IgD-negative memory B cell (primary cell): ENCODE measurements around the gene KCNK3. TPM values are rescaled to one million over a fixed set of nuclear protein-coding genes. Genes with fewer than 3 reads are reported as not detected.

Source experiments
- H3K27ac Mint-ChIP-seq, 3 donors: one replicate each; pipeline ENCODE4 v1.8.0; 2020 to 2022; ENCODE audit warnings: mild to moderate bottlenecking in 3 of 3, mixed read lengths in 3 of 3, moderate library complexity in 1 of 3
- H3K27me3 Mint-ChIP-seq: one replicate; pipeline ENCODE4 v1.8.0; 2021; ENCODE audit warnings: mixed read lengths
- H3K36me3 Mint-ChIP-seq: one replicate; pipeline ENCODE4 v1.8.0; 2020; ENCODE audit warnings: mild to moderate bottlenecking, mixed read lengths
- H3K4me1 Mint-ChIP-seq, 3 donors: one replicate each; pipeline ENCODE4 v1.8.0; 2020 to 2022; ENCODE audit warnings: mixed read lengths in 3 of 3, mild to moderate bottlenecking in 1 of 3
- H3K4me3 Mint-ChIP-seq, 4 donors: one replicate each; pipeline ENCODE4 v1.8.0; 2020 to 2022; ENCODE audit warnings: mild to moderate bottlenecking in 4 of 4, mixed read lengths in 4 of 4, moderate library complexity in 3 of 4
- H3K9me3 Mint-ChIP-seq, 3 donors: one replicate each; pipeline ENCODE4 v1.8.0; 2020 to 2021; ENCODE audit warnings: mixed read lengths in 3 of 3, mild to moderate bottlenecking in 1 of 3
- polyA plus RNA-seq: library from polyadenylated mRNA; unstranded; fragments of 300-500 nt; fragmentation: Illumina TruSeq; gene quantifications from one replicate; pipeline ENCODE4 v1.2.3, GENCODE V29; 2021

The KCNK3 gene
- polyA plus RNA-seq, 1 donor from 2014 or later, result not detected

GRCh38 chr2:26674002-26674751, 18.3 kb upstream of the KCNK3 start:
- H3K9me3 Mint-ChIP-seq, result peaks cover 0 to 9% (median 0%) of the 10 kb centered on the region in 3 donors
- H3K4me1 Mint-ChIP-seq, result no peaks in the 10 kb centered on the region
- H3K27ac Mint-ChIP-seq, result no peak overlapping the region
- no peaks in the 10 kb centered on the region for H3K36me3 Mint-ChIP-seq
- H3K27me3 Mint-ChIP-seq, result peaks cover 21% of the 10 kb centered on the region
- no peak overlapping the region for H3K4me3 Mint-ChIP-seq

- no peak overlapping the region for H3K27ac Mint-ChIP-seq
- H3K36me3 Mint-ChIP-seq, result no peaks in the 10 kb centered on the region
- H3K4me3 Mint-ChIP-seq, result no peak overlapping the region
- H3K9me3 Mint-ChIP-seq, result peaks cover 0 to 9% (median 0%) of the 10 kb centered on the region in 3 donors
- no peaks in the 10 kb centered on the region for H3K4me1 Mint-ChIP-seq
- peaks cover 24% of the 10 kb centered on the region for H3K27me3 Mint-ChIP-seq
These were observed 17.8 kb upstream of the KCNK3 start for GRCh38 chr2:26674771-26675170.

- Mint-ChIP-seq H3K4me1 (no peaks in the 10 kb centered on the region), H3K27ac (no peak overlapping the region), H3K27me3 (peaks cover 18% of the 10 kb centered on the region), H3K4me3 (no peak overlapping the region), H3K9me3 (peaks cover 0 to 9% (median 0%) of the 10 kb centered on the region in 3 donors), H3K36me3 (no peaks in the 10 kb centered on the region)
These were observed 16.8 kb upstream of the KCNK3 start for GRCh38 chr2:26675651-26676255.

- no peaks in the 10 kb centered on the region for H3K36me3 Mint-ChIP-seq
- peaks cover 14% of the 10 kb centered on the region for H3K27me3 Mint-ChIP-seq
- no peak overlapping the region for H3K27ac Mint-ChIP-seq
- H3K4me1 Mint-ChIP-seq, result no peaks in the 10 kb centered on the region
- peaks cover 0 to 9% (median 0%) of the 10 kb centered on the region in 3 donors for H3K9me3 Mint-ChIP-seq
- H3K4me3 Mint-ChIP-seq, result no peak overlapping the region
These were observed 14.5 kb upstream of the KCNK3 start for GRCh38 chr2:26678035-26678434.

GRCh38 chr2:26679867-26680266, 12.7 kb upstream of the KCNK3 start:
- peaks cover 0 to 9% (median 0%) of the 10 kb centered on the region in 3 donors for H3K9me3 Mint-ChIP-seq
- no peaks in the 10 kb centered on the region for H3K36me3 Mint-ChIP-seq
- no peak overlapping the region for H3K27ac Mint-ChIP-seq
- no peaks in the 10 kb centered on the region for H3K4me1 Mint-ChIP-seq
- H3K27me3 Mint-ChIP-seq, result peaks cover 15% of the 10 kb centered on the region
- no peak overlapping the region for H3K4me3 Mint-ChIP-seq

- H3K4me3 Mint-ChIP-seq, result no peak overlapping the region
- peaks cover 0 to 9% (median 0%) of the 10 kb centered on the region in 3 donors for H3K9me3 Mint-ChIP-seq
- no peaks in the 10 kb centered on the region for H3K36me3 Mint-ChIP-seq
- no peak overlapping the region for H3K27ac Mint-ChIP-seq
- H3K4me1 Mint-ChIP-seq, result no peaks in the 10 kb centered on the region
- H3K27me3 Mint-ChIP-seq, result peaks cover 18% of the 10 kb centered on the region
These were observed 10.9 kb upstream of the KCNK3 start for GRCh38 chr2:26681656-26682055.

- Mint-ChIP-seq H3K4me1 (no peaks in the 10 kb centered on the region), H3K9me3 (peaks cover 0 to 7% (median 0%) of the 10 kb centered on the region in 3 donors), H3K27me3 (peaks cover 20% of the 10 kb centered on the region), H3K36me3 (peaks cover 1% of the 10 kb centered on the region), H3K4me3 (no peak overlapping the region), H3K27ac (no peak overlapping the region)
These were observed 10.4 kb upstream of the KCNK3 start for GRCh38 chr2:26682155-26682554.

- Mint-ChIP-seq H3K27me3 (peaks cover 22% of the 10 kb centered on the region), H3K36me3 (peaks cover 1% of the 10 kb centered on the region), H3K4me3 (no peak overlapping the region), H3K27ac (no peak overlapping the region), H3K4me1 (no peaks in the 10 kb centered on the region), H3K9me3 (no peaks in the 10 kb centered on the region)
These were observed 8.9 kb upstream of the KCNK3 start for GRCh38 chr2:26683583-26683982.

- peaks cover 19% of the 10 kb centered on the region for H3K27me3 Mint-ChIP-seq
- H3K36me3 Mint-ChIP-seq, result peaks cover 1% of the 10 kb centered on the region
These were observed 7.2 kb upstream of the KCNK3 start for GRCh38 chr2:26685341-26685740.

GRCh38 chr2:26685989-26686839, 6.3 kb upstream of the KCNK3 start:
- Mint-ChIP-seq H3K4me3 (no peak overlapping the region), H3K9me3 (no peaks in the 10 kb centered on the region), H3K4me1 (peaks cover 0 to 2% (median 0%) of the 10 kb centered on the region in 3 donors), H3K27me3 (peaks cover 20% of the 10 kb centered on the region), H3K36me3 (peaks cover 1% of the 10 kb centered on the region), H3K27ac (no peak overlapping the region)

More at GRCh38 chr2:26685341-26685740, 7.2 kb upstream of the KCNK3 start:
- Mint-ChIP-seq H3K4me3 (no peak overlapping the region), H3K27ac (no peak overlapping the region), H3K4me1 (peaks cover 0 to 2% (median 0%) of the 10 kb centered on the region in 3 donors), H3K9me3 (no peaks in the 10 kb centered on the region)

- Mint-ChIP-seq H3K9me3 (peaks cover 0 to 3% (median 0%) of the 10 kb centered on the region in 3 donors), H3K27me3 (peaks cover 23% of the 10 kb centered on the region), H3K4me1 (peaks cover 0 to 4% (median 3%) of the 10 kb centered on the region in 3 donors), H3K4me3 (no peak overlapping the region), H3K27ac (no peak overlapping the region), H3K36me3 (peaks cover 1% of the 10 kb centered on the region)
These were observed 5.2 kb upstream of the KCNK3 start for GRCh38 chr2:26687328-26687727.

- Mint-ChIP-seq H3K4me1 (peaks cover 0 to 4% (median 3%) of the 10 kb centered on the region in 3 donors), H3K9me3 (peaks cover 0 to 3% (median 0%) of the 10 kb centered on the region in 3 donors), H3K27ac (no peak overlapping the region), H3K36me3 (peaks cover 1% of the 10 kb centered on the region), H3K4me3 (no peak overlapping the region), H3K27me3 (peaks cover 20% of the 10 kb centered on the region)
These were observed 4.7 kb upstream of the KCNK3 start for GRCh38 chr2:26687801-26688200.

GRCh38 chr2:26691161-26691560, 1.4 kb upstream of the KCNK3 start:
- peaks cover 5 to 7% (median 5%) of the 10 kb centered on the region in 3 donors for H3K4me1 Mint-ChIP-seq
- H3K36me3 Mint-ChIP-seq, result peaks cover 1% of the 10 kb centered on the region
- no peak overlapping the region for H3K27ac Mint-ChIP-seq
- H3K4me3 Mint-ChIP-seq, result no peak overlapping the region
- H3K9me3 Mint-ChIP-seq, result peaks cover 0 to 3% (median 0%) of the 10 kb centered on the region in 3 donors
- peaks cover 38% of the 10 kb centered on the region for H3K27me3 Mint-ChIP-seq

- Mint-ChIP-seq H3K27ac (no peak overlapping the region), H3K4me3 (no peak overlapping the region), H3K27me3 (peaks cover 42% of the 10 kb centered on the region), H3K4me1 (peaks cover 5 to 7% (median 5%) of the 10 kb centered on the region in 3 donors), H3K36me3 (peaks cover 1% of the 10 kb centered on the region), H3K9me3 (peaks cover 0 to 3% (median 0%) of the 10 kb centered on the region in 3 donors)
These were observed 642 bp upstream of the KCNK3 start for GRCh38 chr2:26691881-26692278.
